SK-N-MC (cell line): ENCODE data around the gene TEX19.

Experiments
- EZH2 ChIP-seq: fragments of 200-600 bp; sonication (generic); IDR thresholded peaks from one replicate; pipeline ENCODE4 v1.6.1; 2017; ENCODE audit warnings: antibody characterized with exemption
- FOXP2 ChIP-seq: optimal IDR thresholded peaks from 2 replicates; pipeline ENCODE3; 2011; ENCODE audit warnings: mild to moderate bottlenecking, moderate library complexity; ENCODE audit not compliant: insufficient read depth; ENCODE audit errors: extremely low read length, control extremely low read depth
- POLR2AphosphoS5 ChIP-seq: IDR thresholded peaks from 2 replicates; pipeline ENCODE4 v1.6.1; 2012; ENCODE audit warnings: mild to moderate bottlenecking, low read depth, low read length, borderline replicate concordance

- TF ChIP-seq EZH2 (no peak), POLR2AphosphoS5 (no peak), FOXP2 (no peak)
Measured at GRCh38 chr17:82369211-82369610, 10.2 kb downstream of the TEX19 start.
